ENCODE data around the gene CNGA3.

- no peak for TF ChIP-seq ZNF274 (IDR thresholded peaks at IDR 0.05; ENCODE audit: borderline replicate concordance, extremely low read depth, low read length)
- no peak for TF ChIP-seq POLR2A (IDR thresholded peaks at IDR 0.05; ENCODE audit: control extremely low read depth in 1 of 2, low read depth in 2 of 2, low read length in 2 of 2)
- TF ChIP-seq HDAC2 (IDR thresholded peaks at IDR 0.05; ENCODE audit: borderline replicate concordance in 1 of 2, low read depth in 2 of 2, low read length in 2 of 2), result 0 out of 4 replicates have a peak, but pooled peaks of 1 of the 2 experiments have one; percentile 3
- TF ChIP-seq, protein P1, sequence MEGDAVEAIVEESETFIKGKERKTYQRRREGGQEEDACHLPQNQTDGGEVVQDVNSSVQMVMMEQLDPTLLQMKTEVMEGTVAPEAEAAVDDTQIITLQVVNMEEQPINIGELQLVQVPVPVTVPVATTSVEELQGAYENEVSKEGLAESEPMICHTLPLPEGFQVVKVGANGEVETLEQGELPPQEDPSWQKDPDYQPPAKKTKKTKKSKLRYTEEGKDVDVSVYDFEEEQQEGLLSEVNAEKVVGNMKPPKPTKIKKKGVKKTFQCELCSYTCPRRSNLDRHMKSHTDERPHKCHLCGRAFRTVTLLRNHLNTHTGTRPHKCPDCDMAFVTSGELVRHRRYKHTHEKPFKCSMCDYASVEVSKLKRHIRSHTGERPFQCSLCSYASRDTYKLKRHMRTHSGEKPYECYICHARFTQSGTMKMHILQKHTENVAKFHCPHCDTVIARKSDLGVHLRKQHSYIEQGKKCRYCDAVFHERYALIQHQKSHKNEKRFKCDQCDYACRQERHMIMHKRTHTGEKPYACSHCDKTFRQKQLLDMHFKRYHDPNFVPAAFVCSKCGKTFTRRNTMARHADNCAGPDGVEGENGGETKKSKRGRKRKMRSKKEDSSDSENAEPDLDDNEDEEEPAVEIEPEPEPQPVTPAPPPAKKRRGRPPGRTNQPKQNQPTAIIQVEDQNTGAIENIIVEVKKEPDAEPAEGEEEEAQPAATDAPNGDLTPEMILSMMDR (IDR thresholded peaks at IDR 0.05; ENCODE audit: control extremely low read depth in 1 of 3, insufficient read depth in 1 of 3, low read depth in 1 of 3, low read length in 3 of 3), result no peak
- TF ChIP-seq ATF3 (IDR thresholded peaks at IDR 0.05; ENCODE audit: insufficient read depth, low read depth, low read length), result no peak
- no peak for TF ChIP-seq SRF (IDR thresholded peaks at IDR 0.05; ENCODE audit: low read depth, low read length)
- no peak for TF ChIP-seq JUND (IDR thresholded peaks at IDR 0.05; ENCODE audit: low read length)
- no peak for TF ChIP-seq TAF1 (IDR thresholded peaks at IDR 0.05; ENCODE audit: low read depth, low read length)
- TF ChIP-seq SUZ12 (IDR thresholded peaks at IDR 0.05; ENCODE audit: low read length), result peak; percentile 49
These were observed 1.2 kb downstream of the CNGA3 start for GRCh38 chr2:98347298-98348065.
